BLaER1 treated with 17β-estradiol and CSF1 and Interleukin-3, amounts not matched to agents 10 nM and 100 nM (cell line): ENCODE results near the gene SYTL3.

Source experiments
- H3K27ac ChIP-seq, 11 experiments: shearing (Covaris generic); formaldehyde crosslinking; 2 replicates each; pipeline ENCODE4 v1.8.1; 2022
- H3K27me3 ChIP-seq, 11 experiments: shearing (Covaris generic); formaldehyde crosslinking; 2 replicates each; pipeline ENCODE4 v1.8.1; 2022
- H3K36me3 ChIP-seq, 11 experiments: shearing (Covaris generic); formaldehyde crosslinking; 2 replicates each; pipeline ENCODE4 v1.8.1; 2022
- H3K4me1 ChIP-seq, 10 experiments: shearing (Covaris generic); formaldehyde crosslinking; 2 replicates each; pipeline ENCODE4 v1.8.1; 2022
- H3K4me2 ChIP-seq, 11 experiments: shearing (Covaris generic); formaldehyde crosslinking; 2 replicates each; pipeline ENCODE4 v1.8.1; 2022
- H3K4me3 ChIP-seq, 10 experiments: shearing (Covaris generic); formaldehyde crosslinking; 2 replicates each; pipeline ENCODE4 v1.8.1; 2022
- H3K9ac ChIP-seq, 11 experiments: shearing (Covaris generic); formaldehyde crosslinking; 2 replicates each; pipeline ENCODE4 v1.8.1; 2022
- H3K9me3 ChIP-seq, 11 experiments: shearing (Covaris generic); formaldehyde crosslinking; replicated peaks in 1 of 11; 2 replicates each; pipeline ENCODE4 v1.8.1; 2022
- H4K20me1 ChIP-seq, 11 experiments: shearing (Covaris generic); formaldehyde crosslinking; 2 replicates each; pipeline ENCODE4 v1.8.1; 2022
- Cebpa-rat ChIP-seq, 11 experiments: shearing (Covaris generic); IDR thresholded peaks; 2 replicates each; pipeline ENCODE4 v1.8.1; 2022

SYTL3 gene

DNA sequence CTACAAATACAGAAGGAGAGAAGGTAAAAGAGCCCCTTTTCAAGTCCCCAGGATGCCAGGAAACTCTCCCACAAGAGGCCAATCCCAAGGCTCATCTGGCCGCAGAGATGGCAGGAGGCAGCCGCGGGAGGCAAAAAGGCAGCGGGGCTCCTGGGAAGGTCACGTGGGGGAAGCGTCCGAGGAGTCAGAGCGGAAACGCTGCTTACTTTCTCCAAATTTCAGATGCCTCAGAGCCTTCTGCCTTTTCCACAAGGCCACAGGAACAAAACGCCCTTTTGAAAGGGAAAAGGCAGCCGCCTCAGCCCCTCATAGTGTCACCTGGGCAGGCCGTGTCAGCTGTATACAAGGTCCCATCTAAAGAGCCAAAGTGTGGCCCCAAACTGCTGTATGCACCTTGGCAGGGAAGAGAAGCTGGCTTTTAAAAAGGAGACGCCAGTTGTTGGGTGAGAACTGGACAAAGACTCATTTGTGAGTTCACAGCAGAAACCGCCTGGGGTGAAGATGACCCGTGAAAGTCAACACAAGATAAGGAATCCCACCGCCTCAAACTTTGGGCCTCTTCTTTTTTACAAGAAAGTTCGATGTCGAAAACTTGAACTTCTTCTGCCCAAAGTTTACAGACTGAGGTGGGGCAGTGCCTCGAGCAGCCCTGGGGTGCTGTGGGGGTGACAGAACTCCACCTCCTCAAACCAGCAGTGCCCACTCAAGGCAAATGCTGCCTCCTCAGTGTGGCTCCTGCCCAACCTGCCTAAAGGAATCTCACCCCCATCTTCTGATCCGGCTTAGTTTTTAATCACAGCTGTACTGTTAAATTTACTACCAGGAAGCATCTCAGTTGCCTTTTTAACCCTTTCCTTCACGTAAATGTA, 124.0 kb downstream of the SYTL3 start:
- Histone ChIP-seq H3K36me3 (peaks cover 98 to 100% (median 100%) of the 10 kb centered on the region in 11 experiments), H3K27me3 (no peaks in the 10 kb centered on the region), H3K4me1 (peaks cover 49 to 59% (median 56%) of the 10 kb centered on the region in 10 experiments), H3K9ac (peak overlapping the region in 1 of 11 experiments; percentile 2; a peak in 3 of 22 replicates), H3K9me3 (no peaks in the 10 kb centered on the region), H3K4me2 (peak overlapping the region; percentile 51 to 86 (median 72); a peak in 21 of 22 replicates), H3K27ac (peak overlapping the region in 2 of 11 experiments; percentile 3 to 25; a peak in 1 of 22 replicates), H3K4me3 (no peak overlapping the region), H4K20me1 (peaks cover 60 to 100% (median 88%) of the 10 kb centered on the region in 11 experiments; a peak in 21 of 22 replicates)
- no peak for TF ChIP-seq Cebpa-rat (IDR thresholded peaks at IDR 0.05)

DNA sequence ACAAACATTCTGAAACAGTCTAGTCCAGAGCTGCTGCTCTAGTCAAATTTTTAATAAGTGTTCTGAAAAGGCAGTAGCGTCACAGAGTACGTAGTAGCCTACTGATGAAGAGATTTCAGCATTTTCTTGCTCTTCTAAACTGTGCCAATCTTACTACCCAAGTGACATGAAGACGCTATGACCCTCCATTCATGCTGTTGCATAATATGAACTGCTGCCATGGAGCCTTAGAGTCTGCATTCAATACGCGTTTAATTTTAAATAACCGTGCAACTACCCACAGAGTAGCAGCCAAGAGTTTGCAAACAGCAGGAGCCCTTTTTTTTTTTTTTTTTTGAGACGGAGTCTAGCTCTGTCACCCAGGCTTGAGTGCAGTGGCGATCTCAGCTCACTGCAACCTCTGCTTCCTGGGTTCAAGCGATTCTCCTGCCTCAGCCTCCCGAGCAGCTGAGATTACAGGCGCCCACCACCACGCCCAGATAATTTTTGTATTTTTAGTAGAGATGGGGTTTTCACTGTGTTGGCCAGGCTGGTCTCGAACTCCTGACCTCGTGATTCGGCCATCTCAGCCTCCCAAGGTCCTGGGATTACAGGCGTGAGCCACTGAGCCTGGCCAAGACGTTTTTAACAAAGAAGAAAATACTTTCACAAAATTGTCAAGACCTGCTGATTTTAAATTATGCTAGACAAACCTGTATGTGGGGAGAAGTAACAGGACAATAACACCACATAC, 125.0 kb downstream of the SYTL3 start:
- no peak overlapping the region for H3K4me2 ChIP-seq
- H3K27me3 ChIP-seq, result no peaks in the 10 kb centered on the region
- peaks cover 50 to 98% (median 81%) of the 10 kb centered on the region in 11 experiments; a peak in 21 of 22 replicates for H4K20me1 ChIP-seq
- H3K36me3 ChIP-seq, result peaks cover 98 to 100% (median 100%) of the 10 kb centered on the region in 11 experiments
- no peak for TF ChIP-seq Cebpa-rat (IDR thresholded peaks at IDR 0.05)
- H3K4me1 ChIP-seq, result peaks cover 41 to 48% (median 45%) of the 10 kb centered on the region in 10 experiments
- no peak overlapping the region for H3K4me3 ChIP-seq
- H3K9me3 ChIP-seq, result no peaks in the 10 kb centered on the region
- no peak overlapping the region for H3K27ac ChIP-seq
- H3K9ac ChIP-seq, result no peak overlapping the region

DNA sequence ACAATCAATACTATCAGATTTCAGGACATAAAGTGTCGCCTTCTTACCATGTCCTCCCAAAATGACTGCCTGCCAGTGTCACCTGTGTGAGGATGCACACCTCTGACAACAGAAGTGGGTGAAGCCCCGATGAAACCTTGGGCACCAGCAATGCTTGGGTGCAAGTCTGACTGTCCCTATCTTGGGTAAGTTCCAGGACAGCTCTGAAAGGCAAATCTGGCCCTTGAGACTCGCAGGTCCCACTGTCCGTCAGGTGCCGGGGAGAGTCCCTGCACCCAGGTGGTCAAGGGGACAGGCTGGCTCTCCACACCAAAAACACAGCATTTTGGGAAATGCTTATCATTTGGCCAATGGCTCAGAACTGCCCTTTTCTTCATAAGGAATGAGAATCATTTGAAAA, 126.0 kb downstream of the SYTL3 start:
- Histone ChIP-seq H3K4me3 (no peak overlapping the region), H3K9ac (no peak overlapping the region), H3K4me1 (peaks cover 31 to 39% (median 36%) of the 10 kb centered on the region in 10 experiments), H4K20me1 (peaks cover 44 to 99% (median 76%) of the 10 kb centered on the region in 11 experiments; a peak in 21 of 22 replicates), H3K9me3 (no peaks in the 10 kb centered on the region), H3K27ac (no peak overlapping the region), H3K27me3 (no peaks in the 10 kb centered on the region), H3K36me3 (peaks cover 98 to 100% (median 100%) of the 10 kb centered on the region in 11 experiments), H3K4me2 (no peak overlapping the region)
- no peak for TF ChIP-seq Cebpa-rat (IDR thresholded peaks at IDR 0.05)

- peaks cover 99 to 100% (median 100%) of the 10 kb centered on the region in 11 experiments for H3K36me3 ChIP-seq
- no peak for TF ChIP-seq Cebpa-rat (IDR thresholded peaks at IDR 0.05)
- no peak overlapping the region for H3K9ac ChIP-seq
- H3K27ac ChIP-seq, result no peak overlapping the region
- peaks cover 22 to 30% (median 27%) of the 10 kb centered on the region in 10 experiments for H3K4me1 ChIP-seq
- peaks cover 35 to 98% (median 75%) of the 10 kb centered on the region in 11 experiments; a peak in 21 of 22 replicates for H4K20me1 ChIP-seq
- no peaks in the 10 kb centered on the region for H3K27me3 ChIP-seq
- no peak overlapping the region for H3K4me3 ChIP-seq
- H3K4me2 ChIP-seq, result no peak overlapping the region
- no peaks in the 10 kb centered on the region for H3K9me3 ChIP-seq
Measured at GRCh38 chr6:158776737-158777136, 126.9 kb downstream of the SYTL3 start.

GRCh38 chr6:158777510-158777909, 127.7 kb downstream of the SYTL3 start:
- Histone ChIP-seq H3K36me3 (peaks cover 99 to 100% (median 100%) of the 10 kb centered on the region in 11 experiments), H3K27me3 (no peaks in the 10 kb centered on the region)

GRCh38 chr6:158778005-158778527, 128.2 kb downstream of the SYTL3 start:
- H3K9ac ChIP-seq, result no peak overlapping the region
- no peaks in the 10 kb centered on the region for H3K27me3 ChIP-seq
- H3K4me1 ChIP-seq, result peaks cover 9 to 18% (median 14%) of the 10 kb centered on the region in 10 experiments
- TF ChIP-seq Cebpa-rat (IDR thresholded peaks at IDR 0.05), result no peak
- H3K36me3 ChIP-seq, result peaks cover 100% of the 10 kb centered on the region in 11 experiments
- no peaks in the 10 kb centered on the region for H3K9me3 ChIP-seq
- no peak overlapping the region for H3K27ac ChIP-seq
- peaks cover 23 to 98% (median 75%) of the 10 kb centered on the region in 11 experiments; a peak in 21 of 22 replicates for H4K20me1 ChIP-seq
- no peak overlapping the region for H3K4me2 ChIP-seq
- no peak overlapping the region for H3K4me3 ChIP-seq

More at GRCh38 chr6:158777510-158777909, 127.7 kb downstream of the SYTL3 start:
- no peak overlapping the region for H3K27ac ChIP-seq
- H3K4me3 ChIP-seq, result no peak overlapping the region
- H3K4me1 ChIP-seq, result peaks cover 14 to 24% (median 19%) of the 10 kb centered on the region in 10 experiments
- no peaks in the 10 kb centered on the region for H3K9me3 ChIP-seq
- H3K4me2 ChIP-seq, result no peak overlapping the region
- H4K20me1 ChIP-seq, result peaks cover 27 to 98% (median 75%) of the 10 kb centered on the region in 11 experiments; a peak in 21 of 22 replicates
- H3K9ac ChIP-seq, result no peak overlapping the region
- TF ChIP-seq Cebpa-rat (IDR thresholded peaks at IDR 0.05), result no peak

- Histone ChIP-seq H3K9ac (no peak overlapping the region), H3K9me3 (no peaks in the 10 kb centered on the region), H3K27ac (no peak overlapping the region), H3K36me3 (peaks cover 100% of the 10 kb centered on the region in 11 experiments), H4K20me1 (peaks cover 17 to 96% (median 78%) of the 10 kb centered on the region in 11 experiments; a peak in 21 of 22 replicates), H3K4me2 (no peak overlapping the region), H3K4me1 (peaks cover 0 to 5% (median 0%) of the 10 kb centered on the region in 10 experiments; a peak in 2 of 20 replicates), H3K27me3 (no peaks in the 10 kb centered on the region), H3K4me3 (no peak overlapping the region)
- TF ChIP-seq Cebpa-rat (IDR thresholded peaks at IDR 0.05), result no peak
Measured at GRCh38 chr6:158780246-158780884, 130.5 kb downstream of the SYTL3 start.

DNA sequence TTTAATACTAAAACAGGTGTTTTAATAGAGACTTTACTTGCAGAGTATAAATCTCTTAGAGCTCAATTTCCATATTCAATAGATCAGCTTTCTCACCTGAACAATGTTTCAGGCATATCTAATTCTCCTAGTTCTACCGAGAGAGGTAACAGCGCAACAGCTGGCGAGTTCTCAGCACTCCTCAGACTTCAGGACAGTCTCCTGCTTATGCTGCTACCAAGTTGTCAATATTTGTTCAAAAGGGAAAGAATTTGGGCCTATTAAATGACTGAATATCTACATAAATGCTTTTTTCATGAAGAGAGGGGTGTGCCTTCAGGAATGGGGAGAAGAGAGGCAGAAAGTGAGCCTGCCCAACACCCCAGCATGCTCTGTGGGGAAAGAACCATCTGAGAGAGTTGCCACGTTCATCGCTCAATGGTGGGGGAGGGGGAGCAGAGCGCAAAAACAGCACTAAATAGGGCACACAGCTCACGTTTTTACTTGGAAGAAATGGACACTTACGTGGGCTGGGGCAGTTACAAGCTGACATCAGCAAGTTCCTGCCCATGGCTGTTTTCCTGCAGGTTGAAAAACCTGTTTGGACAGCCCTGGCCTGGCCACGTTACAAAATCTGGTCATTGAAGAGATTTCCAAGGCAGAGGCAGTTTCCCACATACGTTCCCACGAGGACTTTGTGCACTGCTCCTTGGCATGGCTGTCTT, 131.3 kb downstream of the SYTL3 start:
- peaks cover 17 to 96% (median 81%) of the 10 kb centered on the region in 11 experiments; a peak in 20 of 22 replicates for H4K20me1 ChIP-seq
- peaks cover 0 to 5% (median 0%) of the 10 kb centered on the region in 10 experiments; a peak in 2 of 20 replicates for H3K4me1 ChIP-seq
- H3K36me3 ChIP-seq, result peaks cover 100% of the 10 kb centered on the region in 11 experiments
- H3K27me3 ChIP-seq, result no peaks in the 10 kb centered on the region
- no peak overlapping the region for H3K4me3 ChIP-seq
- no peaks in the 10 kb centered on the region for H3K9me3 ChIP-seq
- no peak overlapping the region for H3K9ac ChIP-seq
- no peak overlapping the region for H3K4me2 ChIP-seq
- no peak for TF ChIP-seq Cebpa-rat (IDR thresholded peaks at IDR 0.05)
- no peak overlapping the region for H3K27ac ChIP-seq
